ENCODE data around the gene INF2. TPM values are rescaled to one million over a fixed set of nuclear protein-coding genes. Genes with fewer than 3 reads are reported as not detected.

Gene INF2
- total and polyA plus RNA-seq, 2 donors (not counting 3 experiments of a cell fraction or from before 2014, with no cell fraction given): 55.3 to 124 TPM

DNA sequence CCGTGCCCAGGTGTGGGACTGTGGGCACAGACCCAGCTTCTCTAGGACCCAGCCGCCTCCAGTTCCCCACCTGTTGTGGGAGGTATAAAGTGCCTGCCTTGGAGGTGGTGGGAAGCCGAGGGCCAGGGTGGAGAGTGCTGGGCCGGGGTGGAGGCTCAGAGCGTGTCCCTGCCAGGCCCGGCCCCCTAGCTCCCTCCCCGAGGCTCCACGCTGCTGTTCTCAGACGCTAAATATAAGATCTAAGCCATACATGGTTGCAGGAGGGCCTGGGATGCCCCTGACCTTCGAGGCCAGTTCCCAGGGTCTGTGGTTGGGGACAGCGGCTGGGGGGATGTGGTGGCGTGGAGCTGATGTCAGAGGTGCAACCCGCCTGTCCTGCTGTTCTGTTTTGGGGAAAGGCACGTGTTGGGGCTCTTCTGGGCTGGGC, 10.8 kb downstream of the INF2 start:
- TF ChIP-seq JUN (IDR thresholded peaks at IDR 0.05; ENCODE audit: borderline replicate concordance, insufficient read depth, insufficient read length, low read depth) (no peak), MYC (IDR thresholded peaks at IDR 0.05; ENCODE audit: low read depth, low read length) (no peak), GATA2 (IDR thresholded peaks at IDR 0.05; ENCODE audit: insufficient read depth, insufficient read length, low read depth, low read length) (no peak), POLR2AphosphoS5 (IDR thresholded peaks at IDR 0.05; ENCODE audit: insufficient read depth, low read depth, low read length) (no peak), POLR2A (IDR thresholded peaks at IDR 0.05; ENCODE audit: low read depth, low read length) (no peak), EZH2 (IDR thresholded peaks at IDR 0.05; ENCODE audit: borderline replicate concordance, low read depth, low read length, severe bottlenecking) (no peak)
- TF ChIP-seq, protein P1, sequence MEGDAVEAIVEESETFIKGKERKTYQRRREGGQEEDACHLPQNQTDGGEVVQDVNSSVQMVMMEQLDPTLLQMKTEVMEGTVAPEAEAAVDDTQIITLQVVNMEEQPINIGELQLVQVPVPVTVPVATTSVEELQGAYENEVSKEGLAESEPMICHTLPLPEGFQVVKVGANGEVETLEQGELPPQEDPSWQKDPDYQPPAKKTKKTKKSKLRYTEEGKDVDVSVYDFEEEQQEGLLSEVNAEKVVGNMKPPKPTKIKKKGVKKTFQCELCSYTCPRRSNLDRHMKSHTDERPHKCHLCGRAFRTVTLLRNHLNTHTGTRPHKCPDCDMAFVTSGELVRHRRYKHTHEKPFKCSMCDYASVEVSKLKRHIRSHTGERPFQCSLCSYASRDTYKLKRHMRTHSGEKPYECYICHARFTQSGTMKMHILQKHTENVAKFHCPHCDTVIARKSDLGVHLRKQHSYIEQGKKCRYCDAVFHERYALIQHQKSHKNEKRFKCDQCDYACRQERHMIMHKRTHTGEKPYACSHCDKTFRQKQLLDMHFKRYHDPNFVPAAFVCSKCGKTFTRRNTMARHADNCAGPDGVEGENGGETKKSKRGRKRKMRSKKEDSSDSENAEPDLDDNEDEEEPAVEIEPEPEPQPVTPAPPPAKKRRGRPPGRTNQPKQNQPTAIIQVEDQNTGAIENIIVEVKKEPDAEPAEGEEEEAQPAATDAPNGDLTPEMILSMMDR (IDR thresholded peaks at IDR 0.05; ENCODE audit: extremely low read depth in 1 of 2, insufficient read depth in 1 of 2, low read depth in 1 of 2, low read length in 2 of 2): no peak
- TF ChIP-seq, protein P2, sequence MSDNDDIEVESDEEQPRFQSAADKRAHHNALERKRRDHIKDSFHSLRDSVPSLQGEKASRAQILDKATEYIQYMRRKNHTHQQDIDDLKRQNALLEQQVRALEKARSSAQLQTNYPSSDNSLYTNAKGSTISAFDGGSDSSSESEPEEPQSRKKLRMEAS (IDR thresholded peaks at IDR 0.05; ENCODE audit: insufficient read depth, insufficient read length): no peak
- dilution Hi-C loops (cut with MboI; ENCODE audit: extremely low pct_ligation_motif_present, low sequenced_read_pairs): no loop called here
- H2AFZ ChIP-seq (ENCODE audit: low read depth, low read length): no peak overlapping the region

More for the DNA sequence above, 10.8 kb downstream of the INF2 start:
- intact Hi-C loops (cut with micrococcal nuclease): no loop called here
- Histone ChIP-seq H3K9me1 (replicated peaks; ENCODE audit: control insufficient read depth, extremely low read depth, insufficient read depth, low read length) (no peaks in the 10 kb centered on the region), H3K4me1 (ENCODE audit: control insufficient read depth, extremely low read depth, insufficient read depth, low read length) (peaks cover 3% of the 10 kb centered on the region), H3K9ac (replicated peaks; ENCODE audit: extremely low read depth, insufficient read depth, low read length) (no peak overlapping the region), H4K20me1 (replicated peaks; ENCODE audit: control insufficient read depth, extremely low read depth, insufficient read depth, low read length) (no peaks in the 10 kb centered on the region), H3K9me3 (replicated peaks; ENCODE audit: control insufficient read depth, insufficient read depth, low read length) (no peaks in the 10 kb centered on the region), H3K4me2 (ENCODE audit: insufficient read depth, low read length) (no peak overlapping the region), H3K4me3 (replicated peaks in 1 of 3; ENCODE audit: insufficient read depth in 1 of 3, low read depth in 1 of 3, low read length in 3 of 3) (no peak overlapping the region), H3K79me2 (ENCODE audit: control insufficient read depth, insufficient read depth, low read length) (peaks cover 54% of the 10 kb centered on the region), H3K36me3 (ENCODE audit: control insufficient read depth in 2 of 2, extremely low read depth in 1 of 2, insufficient read depth in 2 of 2, low read length in 2 of 2) (peaks cover 11 to 29% of the 10 kb centered on the region in 2 experiments), H3K27me3 (ENCODE audit: control insufficient read depth in 2 of 2, insufficient read depth in 2 of 2, low read length in 2 of 2) (no peaks in the 10 kb centered on the region), H3K27ac (ENCODE audit: insufficient read depth, low read depth, low read length) (no peak overlapping the region)
- no TSS peak for BruUV-seq (replicated peaks)
- no peak for FAIRE-seq
- POLR2A ChIA-PET: no interaction called here
- CTCF ChIA-PET: no interaction called here
- no peak for DNase-seq (ENCODE audit: low read depth, low spot score)

Measured in endothelial cell of umbilical vein (primary cell).